Stomach (tissue), 4 donors: ENCODE data around the gene GM2A.

Experiments
- EP300 ChIP-seq: sonication (generic); formaldehyde crosslinking; IDR thresholded peaks from one replicate; pipeline ENCODE4 v1.6.1; 2017; ENCODE audit warnings: antibody characterized with exemption
- POLR2A ChIP-seq, 4 donors: fragments of 450-650 bp; IDR thresholded peaks; one replicate each; pipeline ENCODE4 v1.6.1; 2016; ENCODE audit warnings: antibody characterized with exemption in 4 of 4, control low read depth in 2 of 4, mild to moderate bottlenecking in 1 of 4, moderate library complexity in 1 of 4
- TF ChIP-seq, protein P1 (sequence below), 7 experiments: fragments of 450-650 bp in 4 of 7; fragments of 200-600 bp in 3 of 7; sonication (generic) in 3 of 7; IDR thresholded peaks; one replicate each; pipeline ENCODE4 v1.5.1; 2016 to 2019; ENCODE audit warnings: antibody characterized with exemption in 7 of 7, control low read depth in 2 of 7, mild to moderate bottlenecking in 1 of 7

DNA sequence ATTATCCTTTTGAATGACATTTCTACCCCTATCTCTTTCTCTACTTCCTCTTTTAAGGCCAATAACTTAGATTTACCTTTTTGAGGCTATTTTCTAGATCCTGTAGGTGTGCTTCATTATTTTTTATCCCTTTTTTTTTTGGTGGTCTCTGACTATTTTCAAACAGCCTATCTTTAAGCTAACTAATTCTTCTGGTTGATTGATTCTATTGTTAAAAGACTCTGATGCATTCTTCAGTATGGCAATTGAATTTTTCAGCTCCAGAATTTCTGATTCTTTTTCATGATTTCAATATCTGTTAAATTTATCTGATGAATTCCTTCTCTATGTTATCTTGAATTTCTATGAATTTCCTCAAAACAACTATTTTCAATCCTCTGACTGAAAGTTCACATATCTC, 57.9 kb downstream of the GM2A start:
- TF ChIP-seq, protein P1, sequence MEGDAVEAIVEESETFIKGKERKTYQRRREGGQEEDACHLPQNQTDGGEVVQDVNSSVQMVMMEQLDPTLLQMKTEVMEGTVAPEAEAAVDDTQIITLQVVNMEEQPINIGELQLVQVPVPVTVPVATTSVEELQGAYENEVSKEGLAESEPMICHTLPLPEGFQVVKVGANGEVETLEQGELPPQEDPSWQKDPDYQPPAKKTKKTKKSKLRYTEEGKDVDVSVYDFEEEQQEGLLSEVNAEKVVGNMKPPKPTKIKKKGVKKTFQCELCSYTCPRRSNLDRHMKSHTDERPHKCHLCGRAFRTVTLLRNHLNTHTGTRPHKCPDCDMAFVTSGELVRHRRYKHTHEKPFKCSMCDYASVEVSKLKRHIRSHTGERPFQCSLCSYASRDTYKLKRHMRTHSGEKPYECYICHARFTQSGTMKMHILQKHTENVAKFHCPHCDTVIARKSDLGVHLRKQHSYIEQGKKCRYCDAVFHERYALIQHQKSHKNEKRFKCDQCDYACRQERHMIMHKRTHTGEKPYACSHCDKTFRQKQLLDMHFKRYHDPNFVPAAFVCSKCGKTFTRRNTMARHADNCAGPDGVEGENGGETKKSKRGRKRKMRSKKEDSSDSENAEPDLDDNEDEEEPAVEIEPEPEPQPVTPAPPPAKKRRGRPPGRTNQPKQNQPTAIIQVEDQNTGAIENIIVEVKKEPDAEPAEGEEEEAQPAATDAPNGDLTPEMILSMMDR (IDR thresholded peaks at IDR 0.05), result no peak
- TF ChIP-seq POLR2A (IDR thresholded peaks at IDR 0.05) (no peak), EP300 (no peak)
